UCSD-AML1 (cell line): Measurements from ENCODE around the gene CPLX1.
"Not testable (repeated sequence)": the region's sequence is repeated elsewhere in the genome, so short reads cannot be mapped to it uniquely, and the experiment has no call there.

Experiments used
- DNase-seq: peaks from one replicate; lab custom pipeline; 2025; ENCODE audit not compliant: unreplicated experiment; lab: John Stamatoyannopoulos, UW

The CPLX1 gene

GRCh38 chr4:779555-779954 lies 46.4 kb downstream of the CPLX1 start:
- no peak for DNase-seq

DNA sequence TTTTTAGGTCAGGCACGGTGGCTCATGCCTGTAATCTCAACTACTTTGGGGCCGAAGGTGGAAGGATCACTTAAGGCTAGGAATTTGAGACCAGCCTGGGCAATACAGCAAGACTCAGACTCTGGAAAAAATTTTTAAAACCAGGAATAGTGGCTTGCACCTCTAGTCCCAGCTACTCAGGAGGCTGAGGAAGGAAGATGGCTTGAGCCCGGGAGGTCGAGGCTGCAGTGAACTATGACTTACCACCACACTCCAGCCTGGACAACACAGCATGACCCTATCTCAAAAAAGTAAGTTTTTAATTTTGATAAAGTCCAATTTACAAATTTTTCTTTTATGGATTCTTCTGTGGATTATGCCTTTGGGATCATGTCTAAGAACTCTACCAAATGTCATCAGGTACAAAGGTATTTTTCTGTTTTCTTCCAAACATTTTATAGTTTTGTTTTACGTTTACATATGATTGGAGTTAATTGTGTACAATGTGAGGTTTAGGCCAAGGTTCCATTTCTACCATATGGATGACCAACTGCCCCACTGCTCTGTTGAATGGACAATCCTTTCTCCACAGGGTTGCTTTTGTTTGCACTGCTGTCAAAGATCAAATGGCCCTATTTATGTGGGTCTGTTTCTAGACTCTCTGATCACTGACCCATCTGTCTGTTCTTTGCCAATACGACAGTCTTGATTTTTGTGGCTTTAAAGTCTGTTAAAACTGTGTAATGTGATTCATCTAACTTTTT lies 48.2 kb downstream of the CPLX1 start:
- no peak for DNase-seq

GRCh38 chr4:776743-777441 lies 49.0 kb downstream of the CPLX1 start:
- no peak for DNase-seq

DNA sequence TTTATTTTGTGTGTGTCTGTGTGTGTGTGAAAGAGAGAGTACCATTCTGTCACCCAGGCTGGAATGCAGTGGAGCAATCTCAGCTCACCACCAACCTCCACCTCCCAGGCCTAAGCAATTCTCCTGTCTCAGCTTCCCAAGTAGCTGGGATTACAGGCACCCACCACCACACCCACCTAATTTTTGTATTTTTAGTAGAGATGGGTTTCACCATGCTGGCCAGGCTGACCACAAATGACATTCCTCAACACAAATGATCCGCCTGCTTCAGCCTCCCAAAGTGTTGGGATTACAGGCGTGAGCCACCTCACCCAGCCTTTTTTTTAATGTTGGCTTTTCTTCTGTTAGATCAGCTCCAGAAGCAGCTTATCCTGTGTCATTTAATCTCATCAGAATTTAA lies 50.4 kb downstream of the CPLX1 start:
- not testable (repeated sequence) for DNase-seq

GRCh38 chr4:774419-775092 lies 51.4 kb downstream of the CPLX1 start:
- DNase-seq: not testable (repeated sequence)

GRCh38 chr4:773214-773613 lies 52.7 kb downstream of the CPLX1 start:
- DNase-seq: no peak

DNA sequence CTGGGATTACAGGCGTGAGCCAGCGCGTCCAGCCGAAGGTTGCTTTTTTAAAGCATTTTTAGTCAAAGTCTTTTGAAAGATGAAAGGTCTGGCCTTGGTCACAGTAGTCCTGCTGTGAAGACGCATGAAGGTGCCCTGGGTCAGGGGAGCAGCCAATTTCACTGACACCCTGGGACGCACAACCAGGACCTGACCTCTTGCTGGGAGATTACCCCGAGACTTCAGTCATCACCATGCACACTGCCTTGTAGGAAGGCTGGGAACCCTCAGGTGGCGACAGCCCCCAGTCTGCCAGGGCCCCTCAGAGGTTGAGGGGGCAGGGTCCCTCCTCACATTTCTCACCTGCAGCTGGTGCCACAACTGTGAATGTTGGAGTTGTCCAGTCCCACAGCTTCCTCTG lies 53.2 kb downstream of the CPLX1 start:
- no peak for DNase-seq

DNA sequence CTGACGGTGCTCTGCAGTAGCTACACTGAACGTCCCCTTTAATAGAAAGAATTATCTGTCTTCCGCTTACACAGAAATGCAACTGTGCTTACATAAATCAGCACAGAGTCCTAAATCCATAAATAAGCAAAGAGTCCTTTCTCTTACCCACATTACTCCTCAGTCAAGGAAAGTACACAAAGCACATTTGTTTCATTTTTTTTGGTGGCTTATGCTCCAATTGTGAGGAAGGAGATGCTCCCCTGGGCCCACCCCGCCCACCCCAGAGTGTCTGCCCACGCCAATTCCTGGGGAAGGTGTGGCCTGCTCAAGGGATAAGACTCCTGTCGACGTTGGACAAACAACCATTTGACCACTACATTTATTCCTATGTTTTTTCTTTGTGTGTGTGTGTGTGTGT lies 53.8 kb downstream of the CPLX1 start:
- no peak for DNase-seq

DNA sequence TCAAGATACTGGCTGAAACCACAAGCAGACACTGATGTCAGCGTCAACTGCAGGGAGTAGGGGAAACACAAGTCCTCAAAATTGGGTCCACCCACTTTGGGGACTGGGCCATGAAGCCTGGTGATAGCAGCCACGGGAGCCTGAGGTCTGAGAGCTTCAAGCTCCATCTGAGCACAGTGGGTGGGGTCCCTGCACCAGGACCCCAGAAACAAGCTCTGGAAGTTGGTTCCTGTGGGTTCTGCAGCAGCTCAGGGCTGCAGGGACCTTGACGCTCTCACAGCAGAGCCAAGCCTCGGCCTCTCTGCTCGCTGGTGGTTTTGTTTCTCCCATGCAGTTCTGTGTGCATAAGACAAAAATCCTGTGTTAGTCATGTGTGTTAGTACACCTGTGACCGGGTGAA lies 54.5 kb downstream of the CPLX1 start:
- no peak for DNase-seq

- DNase-seq: no peak
Measured at GRCh38 chr4:770022-770421, 55.9 kb downstream of the CPLX1 start.

GRCh38 chr4:769511-769910 lies 56.4 kb downstream of the CPLX1 start:
- no peak for DNase-seq

GRCh38 chr4:768995-769394 lies 56.9 kb downstream of the CPLX1 start:
- no peak for DNase-seq

DNA sequence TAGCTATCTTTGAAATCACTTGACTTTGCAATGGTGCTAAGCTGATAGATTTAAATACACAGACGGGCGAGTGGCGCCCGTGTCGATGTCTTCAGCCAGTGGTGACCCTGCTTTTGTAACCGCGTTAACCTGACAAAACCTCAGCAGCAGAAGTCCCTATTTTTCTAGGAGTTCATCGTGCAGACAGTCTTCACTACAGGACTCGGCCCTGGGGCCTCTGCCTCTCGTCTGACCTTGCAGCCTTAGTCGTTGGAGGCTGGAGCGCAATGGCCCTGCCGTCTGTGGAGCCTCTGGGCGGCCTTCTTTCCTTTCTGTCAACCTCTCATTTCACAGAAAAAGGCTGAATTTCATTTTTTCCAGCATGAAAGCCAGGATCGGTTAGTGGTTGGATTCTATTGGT lies 57.9 kb downstream of the CPLX1 start:
- no peak for DNase-seq

DNA sequence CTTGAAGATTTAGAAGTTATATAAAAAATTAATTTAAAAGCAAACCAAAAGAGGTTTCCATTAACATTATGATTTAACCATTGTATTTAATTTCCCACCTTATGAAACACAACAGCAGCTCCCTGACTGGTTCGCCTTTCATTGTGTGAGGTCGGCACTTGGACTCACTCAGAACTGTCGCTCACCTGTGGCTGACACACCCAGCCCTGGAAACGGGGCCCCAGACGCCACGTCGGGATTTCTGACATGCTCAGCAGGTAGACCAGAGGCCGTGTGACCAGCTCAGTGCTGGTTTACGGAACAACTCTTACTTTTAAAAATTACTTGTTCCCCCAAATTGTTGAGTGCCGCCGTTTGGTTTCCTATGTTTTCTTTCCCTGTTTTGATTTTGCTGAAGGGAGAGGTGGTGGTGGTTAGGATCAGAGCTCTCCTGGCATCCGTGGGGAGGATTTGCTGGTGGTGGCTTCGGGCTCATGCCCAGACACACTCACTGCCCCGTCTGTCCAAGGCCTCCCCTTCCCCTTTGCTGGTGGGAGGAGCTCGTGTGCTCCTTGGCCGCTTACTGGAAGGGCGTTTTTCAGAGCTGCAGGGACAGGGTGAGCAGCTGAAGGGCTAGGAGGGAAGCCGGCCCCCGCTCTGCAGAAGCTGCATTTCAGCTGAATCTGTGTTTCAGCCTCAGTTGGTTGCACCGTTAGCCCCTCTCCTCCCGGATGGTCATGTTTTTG lies 59.2 kb downstream of the CPLX1 start:
- DNase-seq: no peak

DNA sequence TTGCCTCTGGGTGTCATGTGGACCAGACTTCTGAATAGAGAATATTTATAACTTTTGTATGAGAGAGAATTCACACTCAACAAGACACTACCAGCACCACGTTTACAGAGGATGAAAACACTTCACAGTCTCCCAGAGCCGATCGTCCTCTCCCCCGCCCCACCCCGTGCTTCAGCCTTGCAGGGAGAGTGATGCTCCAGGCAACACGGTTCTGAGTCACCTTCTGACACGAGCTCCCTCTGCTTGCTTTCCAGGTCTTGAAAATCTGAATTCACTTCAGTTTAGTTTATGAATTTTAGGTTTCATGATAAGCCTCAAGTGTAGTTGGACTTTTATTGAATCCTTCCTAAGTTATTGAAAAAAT lies 59.8 kb downstream of the CPLX1 start:
- no peak for DNase-seq

DNA sequence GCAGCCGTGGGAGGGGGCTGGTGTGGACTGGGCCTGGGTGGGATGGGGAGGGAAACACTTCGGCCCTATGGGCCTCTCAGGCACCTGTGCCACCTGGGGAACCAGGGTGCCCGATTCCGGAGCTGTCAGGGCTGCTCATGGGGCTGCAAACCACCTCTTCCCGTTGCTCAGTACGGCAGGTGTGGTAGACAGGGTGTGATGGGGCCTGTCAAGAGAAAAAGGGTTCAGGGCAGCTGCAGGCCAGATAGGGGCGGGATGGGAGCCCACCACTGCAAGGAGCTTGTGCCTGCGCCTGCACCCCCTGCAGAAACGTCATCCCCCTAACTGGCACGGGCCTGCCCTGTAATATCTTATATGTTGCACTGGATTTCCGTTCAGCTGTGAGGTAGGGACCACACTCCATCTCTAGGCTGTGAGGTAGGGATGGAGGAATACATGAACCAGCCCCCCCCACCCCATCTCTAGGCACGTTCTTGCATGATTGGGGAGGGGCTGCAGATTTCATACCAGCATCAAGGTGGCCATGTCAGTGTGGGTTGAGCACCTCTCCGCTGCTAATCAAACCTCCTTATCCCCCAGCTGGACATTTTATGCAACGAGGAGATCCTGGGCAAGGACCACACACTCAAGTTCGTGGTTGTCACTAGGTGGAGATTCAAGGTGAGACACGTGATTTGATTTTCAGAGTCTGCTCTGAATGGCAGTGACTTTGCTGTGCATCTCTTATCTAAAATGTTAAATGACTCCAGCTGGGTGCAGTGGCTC lies 61.3 kb downstream of the CPLX1 start:
- DNase-seq: no peak

DNA sequence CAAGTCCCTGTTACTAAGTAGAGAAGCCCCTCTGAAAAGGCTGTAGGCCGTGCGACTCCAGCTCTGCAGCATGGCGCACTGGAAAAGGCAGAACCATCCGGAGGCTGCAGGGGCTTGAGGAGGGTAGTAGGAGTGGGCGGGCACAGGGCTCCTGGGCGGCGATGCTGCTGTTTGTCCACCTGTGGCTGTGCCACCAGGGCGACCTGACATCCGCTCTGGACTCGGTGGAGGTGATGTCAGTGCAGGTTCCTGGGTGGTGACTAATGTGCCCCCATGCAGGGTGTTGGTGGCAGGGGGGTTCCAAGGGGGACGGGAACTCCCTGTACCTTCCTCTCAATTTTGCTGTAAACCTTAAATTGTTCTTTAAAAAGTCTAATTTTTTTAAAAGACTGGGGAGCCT lies 62.0 kb downstream of the CPLX1 start:
- no peak for DNase-seq

GRCh38 chr4:763191-763810 lies 62.6 kb downstream of the CPLX1 start:
- no peak for DNase-seq

DNA sequence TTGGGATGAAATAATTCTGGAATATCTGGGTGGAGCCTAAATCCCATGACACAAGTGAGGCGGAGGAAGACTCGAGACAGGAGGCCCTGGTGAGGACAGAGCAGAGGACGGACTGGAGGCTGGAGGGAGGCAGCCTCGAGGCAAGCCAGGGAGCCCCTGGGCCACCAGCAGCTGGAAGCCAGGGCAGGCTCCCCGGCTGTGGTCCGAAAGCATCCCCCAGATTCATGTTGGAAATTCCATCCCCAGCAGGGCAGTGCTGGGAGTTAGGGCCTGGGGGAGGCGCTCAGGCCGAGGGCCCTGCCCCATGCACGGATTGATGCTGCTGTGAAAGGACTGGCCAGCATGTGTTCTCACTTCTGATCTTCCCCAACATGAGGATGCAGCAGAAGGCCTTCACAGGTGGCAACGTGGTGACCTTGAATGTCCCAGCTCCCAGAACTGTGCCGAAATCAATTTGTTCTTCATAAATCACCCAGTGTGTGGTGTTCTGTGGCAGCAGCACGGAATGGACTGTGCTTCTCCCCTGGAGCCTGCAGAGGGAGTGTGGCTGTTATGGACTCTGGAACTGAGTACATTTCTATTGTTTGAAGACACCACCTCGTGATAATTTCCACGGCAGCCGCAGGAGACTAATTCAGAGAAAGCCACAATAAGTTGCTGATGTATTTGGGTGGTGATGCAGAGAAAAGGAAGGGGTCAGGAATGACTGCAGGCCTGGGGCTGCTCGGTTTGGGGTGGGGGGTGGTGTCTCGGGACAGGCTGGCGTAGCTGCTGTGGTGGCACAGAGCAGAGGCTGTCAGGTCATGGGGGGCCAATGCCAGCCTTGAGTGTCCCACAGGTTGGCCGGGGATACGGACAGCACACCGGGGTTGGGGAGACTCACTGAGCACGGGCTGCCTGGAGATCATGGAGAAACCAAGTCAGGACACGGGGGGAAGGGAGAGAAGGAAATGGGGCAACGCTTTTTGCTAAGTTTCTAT lies 63.4 kb downstream of the CPLX1 start:
- DNase-seq: peak; percentile 28
